ENCODE results near the gene CACNA1S.

Gene CACNA1S

DNA sequence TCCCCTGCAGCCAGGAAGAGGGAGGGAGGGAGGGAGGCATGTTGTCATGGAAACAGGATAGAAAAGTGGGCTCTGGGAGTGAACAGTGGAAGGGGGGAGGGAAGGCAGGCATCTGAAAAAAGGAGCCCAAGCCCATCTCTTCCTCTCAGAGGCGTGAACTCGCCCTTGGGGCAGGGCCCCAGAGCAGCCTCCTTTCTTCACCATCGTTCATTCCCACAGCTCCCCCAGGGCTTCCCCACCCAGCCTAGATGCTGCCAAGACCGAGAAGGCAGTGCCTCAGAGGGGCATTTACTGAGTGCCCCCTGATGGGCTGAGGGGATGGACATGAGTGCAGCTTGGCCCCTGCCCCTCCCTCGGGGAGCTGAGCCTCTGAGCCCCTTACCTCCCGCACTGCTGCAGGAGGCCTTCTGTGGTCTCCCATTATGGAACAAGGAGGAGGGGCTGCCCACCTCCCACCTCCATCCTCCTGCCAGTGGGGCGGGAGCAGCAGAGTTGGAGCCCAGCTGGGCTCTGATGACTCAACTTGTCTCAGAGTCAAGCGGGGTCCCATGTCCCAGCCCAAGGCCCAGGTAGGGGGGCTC lies 49.6 kb downstream of the CACNA1S start:
- no peak overlapping the region for H3K4me3 ChIP-seq (ENCODE audit: low read length)
- TF ChIP-seq, protein P1, sequence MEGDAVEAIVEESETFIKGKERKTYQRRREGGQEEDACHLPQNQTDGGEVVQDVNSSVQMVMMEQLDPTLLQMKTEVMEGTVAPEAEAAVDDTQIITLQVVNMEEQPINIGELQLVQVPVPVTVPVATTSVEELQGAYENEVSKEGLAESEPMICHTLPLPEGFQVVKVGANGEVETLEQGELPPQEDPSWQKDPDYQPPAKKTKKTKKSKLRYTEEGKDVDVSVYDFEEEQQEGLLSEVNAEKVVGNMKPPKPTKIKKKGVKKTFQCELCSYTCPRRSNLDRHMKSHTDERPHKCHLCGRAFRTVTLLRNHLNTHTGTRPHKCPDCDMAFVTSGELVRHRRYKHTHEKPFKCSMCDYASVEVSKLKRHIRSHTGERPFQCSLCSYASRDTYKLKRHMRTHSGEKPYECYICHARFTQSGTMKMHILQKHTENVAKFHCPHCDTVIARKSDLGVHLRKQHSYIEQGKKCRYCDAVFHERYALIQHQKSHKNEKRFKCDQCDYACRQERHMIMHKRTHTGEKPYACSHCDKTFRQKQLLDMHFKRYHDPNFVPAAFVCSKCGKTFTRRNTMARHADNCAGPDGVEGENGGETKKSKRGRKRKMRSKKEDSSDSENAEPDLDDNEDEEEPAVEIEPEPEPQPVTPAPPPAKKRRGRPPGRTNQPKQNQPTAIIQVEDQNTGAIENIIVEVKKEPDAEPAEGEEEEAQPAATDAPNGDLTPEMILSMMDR (IDR thresholded peaks at IDR 0.05; ENCODE audit: insufficient read depth, low read depth, low read length, missing control alignments): no peak
- no peak for DNase-seq (ENCODE audit: low read depth)

DNA sequence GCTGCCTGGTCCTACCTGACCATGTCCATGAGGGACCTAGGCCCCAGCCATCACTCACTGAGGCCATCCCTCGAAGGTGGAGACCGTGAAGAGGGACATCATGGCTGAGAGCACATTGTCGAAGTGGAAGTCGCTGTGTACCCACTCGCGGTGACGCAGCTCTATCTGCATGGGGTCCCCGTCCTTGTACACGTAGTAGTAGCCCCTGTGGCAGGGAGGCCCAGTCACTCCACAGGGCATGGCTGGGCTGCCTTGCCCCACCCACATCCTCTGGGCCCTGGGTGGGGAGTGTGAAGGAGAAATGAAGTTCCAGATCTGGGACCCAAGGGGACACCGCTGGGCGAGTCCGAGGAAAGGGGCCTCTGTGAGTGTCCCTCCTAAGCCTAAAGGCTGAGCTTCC lies 50.3 kb downstream of the CACNA1S start:
- TF ChIP-seq, protein P1 (IDR thresholded peaks at IDR 0.05; ENCODE audit: insufficient read depth, low read depth, low read length, missing control alignments): no peak
- no peak for DNase-seq (ENCODE audit: low read depth)
- no peak overlapping the region for H3K4me3 ChIP-seq (ENCODE audit: low read length)

DNA sequence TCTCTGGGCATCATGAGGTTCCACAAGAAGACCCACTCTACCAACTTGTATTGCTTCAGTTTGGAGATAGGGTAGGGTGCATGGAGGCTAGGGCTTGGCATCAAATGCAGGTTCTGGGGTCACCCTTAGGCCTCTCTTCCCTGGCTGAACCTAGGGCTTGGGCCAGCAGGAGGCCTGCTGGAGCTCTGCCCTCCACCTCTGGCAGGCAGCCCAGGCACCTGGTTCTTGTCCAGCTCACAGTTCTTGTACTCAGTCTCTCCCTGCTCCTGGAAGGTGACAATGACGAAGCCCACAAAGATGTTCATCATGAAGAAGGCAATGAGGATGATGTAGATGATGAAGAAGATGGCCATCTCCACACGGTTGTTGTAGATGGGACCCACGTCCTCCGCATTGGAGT lies 51.2 kb downstream of the CACNA1S start:
- TF ChIP-seq, protein P1 (IDR thresholded peaks at IDR 0.05; ENCODE audit: insufficient read depth, low read depth, low read length, missing control alignments): no peak
- no peak for DNase-seq (ENCODE audit: low read depth)

DNA sequence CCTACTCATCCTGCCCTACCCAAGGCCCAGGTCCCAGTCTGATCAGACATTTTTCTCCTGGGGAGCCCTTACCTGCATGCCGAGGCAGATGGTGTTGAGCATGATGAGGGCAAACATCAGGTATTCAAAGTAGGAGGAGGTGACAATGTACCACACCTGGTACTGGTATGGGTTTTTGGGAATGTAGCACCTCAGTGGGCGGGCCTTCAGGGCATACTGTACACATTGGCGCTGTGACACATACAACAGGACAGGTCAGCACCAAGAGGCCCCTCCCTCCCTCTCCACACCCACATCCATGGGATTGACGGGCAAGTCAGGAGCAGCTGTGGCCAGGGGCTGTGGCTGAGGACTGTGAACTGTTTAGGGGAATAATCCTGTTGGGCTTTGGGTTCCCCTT lies 51.6 kb downstream of the CACNA1S start:
- TF ChIP-seq, protein P1 (IDR thresholded peaks at IDR 0.05; ENCODE audit: insufficient read depth, low read depth, low read length, missing control alignments): no peak
- H3K4me3 ChIP-seq (ENCODE audit: low read length): no peak overlapping the region
- DNase-seq (ENCODE audit: low read depth): no peak

More for the DNA sequence above, 51.2 kb downstream of the CACNA1S start:
- H3K4me3 ChIP-seq (ENCODE audit: low read length): no peak overlapping the region

DNA sequence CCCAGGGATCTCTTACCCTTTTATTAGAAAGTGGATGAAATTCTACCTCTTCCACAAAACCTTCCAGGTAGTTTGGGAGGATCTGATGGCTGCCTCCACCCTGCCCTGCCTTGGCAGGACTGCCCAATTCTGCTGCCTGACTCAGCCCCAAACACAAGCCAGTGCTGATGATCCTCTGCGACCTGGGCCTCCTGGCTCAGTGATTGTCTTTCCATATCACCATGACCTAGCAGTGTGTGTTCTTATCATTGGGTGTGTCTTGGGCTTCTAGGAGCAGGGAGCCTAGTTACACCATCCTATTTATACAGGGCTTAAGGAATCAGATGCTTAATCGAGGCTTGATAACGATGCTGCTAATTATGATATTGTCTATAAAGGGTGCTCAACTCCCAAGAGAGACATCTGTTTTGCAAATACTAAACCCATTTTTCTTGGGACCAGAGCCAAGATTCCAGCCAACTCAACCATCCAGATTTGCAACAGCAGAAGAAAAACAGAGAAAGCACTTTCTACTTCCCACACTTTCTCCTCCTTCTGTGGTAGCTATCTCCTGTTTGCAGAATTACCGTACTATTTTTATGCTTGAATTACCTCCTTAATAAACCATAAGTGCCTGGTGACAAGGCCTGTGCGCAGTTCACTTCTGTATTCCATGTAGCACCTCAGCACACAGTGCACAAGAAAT lies 52.2 kb downstream of the CACNA1S start:
- H3K4me3 ChIP-seq (ENCODE audit: low read length): no peak overlapping the region
- DNase-seq (ENCODE audit: low read depth): no peak
- TF ChIP-seq, protein P1 (IDR thresholded peaks at IDR 0.05; ENCODE audit: insufficient read depth, low read depth, low read length, missing control alignments): no peak

DNA sequence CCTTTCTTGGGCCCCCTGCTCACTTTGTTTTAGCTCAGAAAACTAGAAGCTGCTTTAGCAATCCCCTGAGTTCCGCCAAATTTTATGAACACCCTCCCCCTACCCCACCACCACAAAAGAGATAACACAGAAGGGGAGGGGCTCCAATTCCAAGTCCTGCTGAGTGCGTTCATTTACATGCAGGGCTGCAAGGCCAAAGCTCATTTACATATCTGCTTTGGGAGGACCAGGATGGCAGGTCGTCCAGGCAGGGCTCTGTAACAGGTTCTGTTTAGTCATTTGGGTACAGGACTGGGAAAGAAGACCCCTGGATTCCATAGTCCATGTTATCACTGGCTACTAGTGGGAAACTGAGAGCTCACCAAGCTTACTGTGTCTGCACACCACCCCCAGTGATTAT lies 52.8 kb downstream of the CACNA1S start:
- H3K4me3 ChIP-seq (ENCODE audit: low read length): no peak overlapping the region
- DNase-seq (ENCODE audit: low read depth): no peak
- TF ChIP-seq, protein P1 (IDR thresholded peaks at IDR 0.05; ENCODE audit: insufficient read depth, low read depth, low read length, missing control alignments): no peak

DNA sequence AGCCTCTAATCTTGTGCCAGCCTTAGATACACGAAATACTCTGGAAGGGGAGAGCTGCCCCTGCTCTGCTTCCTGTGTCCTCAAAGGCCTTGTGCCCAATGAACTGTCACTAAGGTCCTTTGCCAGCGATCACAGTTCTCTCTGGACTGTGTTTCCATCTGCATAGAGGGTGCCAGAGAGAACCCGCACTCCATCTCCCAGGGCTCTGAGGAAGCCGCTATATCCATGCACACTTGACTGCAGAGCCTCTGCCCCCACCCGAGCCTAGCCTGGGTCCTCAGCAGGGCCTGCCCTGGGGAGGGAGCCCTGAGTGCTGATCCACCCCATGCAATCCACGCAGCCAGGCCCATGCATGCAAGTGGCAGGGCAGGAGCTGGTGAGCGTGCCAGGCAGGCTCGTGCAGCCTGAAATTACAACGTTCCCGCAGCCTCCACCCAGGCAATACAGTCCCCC lies 58.1 kb downstream of the CACNA1S start:
- no peak for DNase-seq (ENCODE audit: low read depth)
- no peak overlapping the region for H3K4me3 ChIP-seq (ENCODE audit: low read length)
- TF ChIP-seq, protein P1 (IDR thresholded peaks at IDR 0.05; ENCODE audit: insufficient read depth, low read depth, low read length, missing control alignments): no peak
